ENCODE data around the gene NIN. TPM values are rescaled to one million over a fixed set of nuclear protein-coding genes. Genes with fewer than 3 reads are reported as not detected.

Gene NIN
- total RNA-seq, 1 experiment from 2014 or later = 36.5 TPM

- no TSS peak for BruUV-seq (replicated peaks)
- CTCF ChIA-PET = no interaction called here
These were observed 25.7 kb upstream of the NIN start for GRCh38 chr14:50856660-50857059.

GRCh38 chr14:50855558-50855957, 24.6 kb upstream of the NIN start:
- TF ChIP-seq CTCF (conservative IDR thresholded peaks at IDR 0.05) (no peak), EZH2 (IDR thresholded peaks at IDR 0.05; ENCODE audit: low read depth) (no peak)
- Histone ChIP-seq H3K9me3 (ENCODE audit: insufficient read depth, low read depth) (no peaks in the 10 kb centered on the region), H3K27ac (no peak overlapping the region), H4K20me1 (ENCODE audit: insufficient read depth) (no peaks in the 10 kb centered on the region), H3K79me2 (ENCODE audit: low read depth) (no peaks in the 10 kb centered on the region), H3K4me1 (replicated peaks; ENCODE audit: insufficient read depth) (no peaks in the 10 kb centered on the region), H2AFZ (no peak overlapping the region), H3K36me3 (ENCODE audit: low read depth) (no peaks in the 10 kb centered on the region), H3F3A (ENCODE audit: insufficient read depth, low read depth) (no peaks in the 10 kb centered on the region), H3K9me2 (ENCODE audit: insufficient read depth) (no peaks in the 10 kb centered on the region), H3K4me3 (no peak overlapping the region), H3K4me2 (no peak overlapping the region), H3K27me3 (ENCODE audit: insufficient read depth, low read depth) (no peaks in the 10 kb centered on the region)
- CTCF ChIA-PET = no interaction called here
- POLR2A ChIA-PET (ENCODE audit: unreplicated experiment) = no interaction called here
- intact Hi-C loops (cut with micrococcal nuclease; ENCODE audit: unreplicated experiment) = no loop called here
- no peak for DNase-seq
- no TSS peak for BruUV-seq (replicated peaks)

More at GRCh38 chr14:50856660-50857059, 25.7 kb upstream of the NIN start:
- no peaks in the 10 kb centered on the region for H3K9me2 ChIP-seq (ENCODE audit: insufficient read depth)
- no peak overlapping the region for H3K27ac ChIP-seq
- POLR2A ChIA-PET (ENCODE audit: unreplicated experiment) = no interaction called here
- no peaks in the 10 kb centered on the region for H3K4me1 ChIP-seq (replicated peaks; ENCODE audit: insufficient read depth)
- H3K36me3 ChIP-seq (ENCODE audit: low read depth) = no peaks in the 10 kb centered on the region
- H3K4me3 ChIP-seq = no peak overlapping the region
- intact Hi-C loops (cut with micrococcal nuclease; ENCODE audit: unreplicated experiment) = no loop called here
- no peaks in the 10 kb centered on the region for H3K79me2 ChIP-seq (ENCODE audit: low read depth)
- no peaks in the 10 kb centered on the region for H4K20me1 ChIP-seq (ENCODE audit: insufficient read depth)
- H3F3A ChIP-seq (ENCODE audit: insufficient read depth, low read depth) = no peaks in the 10 kb centered on the region
- H2AFZ ChIP-seq = no peak overlapping the region
- H3K27me3 ChIP-seq (ENCODE audit: insufficient read depth, low read depth) = no peaks in the 10 kb centered on the region
- H3K9me3 ChIP-seq (ENCODE audit: insufficient read depth, low read depth) = no peaks in the 10 kb centered on the region
- DNase-seq = no peak
- TF ChIP-seq CTCF (conservative IDR thresholded peaks at IDR 0.05) (no peak), EZH2 (IDR thresholded peaks at IDR 0.05; ENCODE audit: low read depth) (no peak)
- no peak overlapping the region for H3K4me2 ChIP-seq

- CTCF ChIA-PET = no interaction called here
- H3K79me2 ChIP-seq (ENCODE audit: low read depth) = no peaks in the 10 kb centered on the region
- no TSS peak for BruUV-seq (replicated peaks)
These were observed 23.6 kb upstream of the NIN start for GRCh38 chr14:50854521-50854920.

More at GRCh38 chr14:50854521-50854920, 23.6 kb upstream of the NIN start:
- H3K9me3 ChIP-seq (ENCODE audit: insufficient read depth, low read depth) = no peaks in the 10 kb centered on the region
- no peaks in the 10 kb centered on the region for H3F3A ChIP-seq (ENCODE audit: insufficient read depth, low read depth)
- POLR2A ChIA-PET (ENCODE audit: unreplicated experiment) = no interaction called here
- no peaks in the 10 kb centered on the region for H4K20me1 ChIP-seq (ENCODE audit: insufficient read depth)
- H3K4me1 ChIP-seq (replicated peaks; ENCODE audit: insufficient read depth) = no peaks in the 10 kb centered on the region
- no peaks in the 10 kb centered on the region for H3K36me3 ChIP-seq (ENCODE audit: low read depth)
- intact Hi-C loops (cut with micrococcal nuclease; ENCODE audit: unreplicated experiment) = no loop called here
- no peak overlapping the region for H3K4me3 ChIP-seq
- no peak for TF ChIP-seq EZH2 (IDR thresholded peaks at IDR 0.05; ENCODE audit: low read depth)
- no peak for TF ChIP-seq CTCF (conservative IDR thresholded peaks at IDR 0.05)
- no peak for DNase-seq
- H2AFZ ChIP-seq = no peak overlapping the region
- no peaks in the 10 kb centered on the region for H3K9me2 ChIP-seq (ENCODE audit: insufficient read depth)
- no peak overlapping the region for H3K27ac ChIP-seq
- no peak overlapping the region for H3K4me2 ChIP-seq
- H3K27me3 ChIP-seq (ENCODE audit: insufficient read depth, low read depth) = no peaks in the 10 kb centered on the region
